ENCODE results near the gene TMEM223.
"Not testable (repeated sequence)": the region's sequence is repeated elsewhere in the genome, so short reads cannot be mapped to it uniquely, and the experiment has no call there.

The TMEM223 gene

GRCh38 chr11:62752994-62753735 lies 38.6 kb downstream of the TMEM223 start:
- Histone ChIP-seq H3K27me3 (ENCODE audit: control insufficient read depth, insufficient read depth, low read length, poor library complexity, severe bottlenecking) (no peaks in the 10 kb centered on the region), H3K27ac (ENCODE audit: insufficient read depth, low read depth, low read length, poor library complexity, severe bottlenecking) (peak overlapping the region; percentile 16), H3K4me1 (ENCODE audit: control insufficient read depth, insufficient read depth, low read length) (peaks cover 6% of the 10 kb centered on the region), H3K4me3 (ENCODE audit: insufficient read depth, low read depth, low read length) (peak overlapping the region; percentile 92), H3K36me3 (ENCODE audit: control insufficient read depth, insufficient read depth, low read length) (peaks cover 6% of the 10 kb centered on the region), H3K9me3 (ENCODE audit: control insufficient read depth, low read length) (no peaks in the 10 kb centered on the region)
- 90% methylated on average over 15 of the region's 15 CpGs for WGBS, 2 experiments

GRCh38 chr11:62752177-62752785 lies 39.5 kb downstream of the TMEM223 start:
- Histone ChIP-seq H3K4me3 (ENCODE audit: insufficient read depth, low read depth, low read length) (no peak overlapping the region), H3K9me3 (ENCODE audit: control insufficient read depth, low read length) (no peaks in the 10 kb centered on the region)
- WGBS, 2 experiments: 94 to 97% methylated on average over 14 of the region's 14 CpGs

DNA sequence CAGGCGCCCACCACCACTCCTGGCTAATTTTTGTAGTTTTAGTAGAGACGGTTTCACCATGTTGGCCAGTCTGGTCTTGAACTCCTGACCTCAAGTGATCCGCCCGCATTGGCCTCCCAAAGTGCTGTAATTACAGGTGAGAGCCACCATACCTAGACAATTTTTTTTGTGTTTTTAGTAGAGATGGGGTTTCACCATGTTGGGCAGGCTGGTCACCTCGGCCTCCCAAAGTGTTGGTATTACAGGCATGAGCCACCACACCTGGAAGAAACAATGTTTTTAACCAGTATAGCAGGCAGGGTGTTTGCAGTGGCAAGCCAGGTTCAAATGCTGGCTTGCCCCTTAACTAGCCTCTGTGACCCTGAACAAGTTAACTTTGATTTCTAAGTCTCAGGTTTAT lies 41.9 kb downstream of the TMEM223 start:
- not testable (repeated sequence) for H3K4me3 ChIP-seq (ENCODE audit: insufficient read depth, low read depth, low read length); H3K36me3 ChIP-seq (ENCODE audit: control insufficient read depth, insufficient read depth, low read length); H3K27ac ChIP-seq (ENCODE audit: insufficient read depth, low read depth, low read length, poor library complexity, severe bottlenecking); H3K4me1 ChIP-seq (ENCODE audit: control insufficient read depth, insufficient read depth, low read length); H3K9me3 ChIP-seq (ENCODE audit: control insufficient read depth, low read length); H3K27me3 ChIP-seq (ENCODE audit: control insufficient read depth, insufficient read depth, low read length, poor library complexity, severe bottlenecking)
- WGBS, 2 experiments: 93 to 94% methylated on average over 5 of the region's 5 CpGs

More at GRCh38 chr11:62752177-62752785, 39.5 kb downstream of the TMEM223 start:
- H3K27me3 ChIP-seq (ENCODE audit: control insufficient read depth, insufficient read depth, low read length, poor library complexity, severe bottlenecking): no peaks in the 10 kb centered on the region
- peaks cover 6% of the 10 kb centered on the region for H3K4me1 ChIP-seq (ENCODE audit: control insufficient read depth, insufficient read depth, low read length)
- peaks cover 6% of the 10 kb centered on the region for H3K36me3 ChIP-seq (ENCODE audit: control insufficient read depth, insufficient read depth, low read length)
- H3K27ac ChIP-seq (ENCODE audit: insufficient read depth, low read depth, low read length, poor library complexity, severe bottlenecking): no peak overlapping the region

DNA sequence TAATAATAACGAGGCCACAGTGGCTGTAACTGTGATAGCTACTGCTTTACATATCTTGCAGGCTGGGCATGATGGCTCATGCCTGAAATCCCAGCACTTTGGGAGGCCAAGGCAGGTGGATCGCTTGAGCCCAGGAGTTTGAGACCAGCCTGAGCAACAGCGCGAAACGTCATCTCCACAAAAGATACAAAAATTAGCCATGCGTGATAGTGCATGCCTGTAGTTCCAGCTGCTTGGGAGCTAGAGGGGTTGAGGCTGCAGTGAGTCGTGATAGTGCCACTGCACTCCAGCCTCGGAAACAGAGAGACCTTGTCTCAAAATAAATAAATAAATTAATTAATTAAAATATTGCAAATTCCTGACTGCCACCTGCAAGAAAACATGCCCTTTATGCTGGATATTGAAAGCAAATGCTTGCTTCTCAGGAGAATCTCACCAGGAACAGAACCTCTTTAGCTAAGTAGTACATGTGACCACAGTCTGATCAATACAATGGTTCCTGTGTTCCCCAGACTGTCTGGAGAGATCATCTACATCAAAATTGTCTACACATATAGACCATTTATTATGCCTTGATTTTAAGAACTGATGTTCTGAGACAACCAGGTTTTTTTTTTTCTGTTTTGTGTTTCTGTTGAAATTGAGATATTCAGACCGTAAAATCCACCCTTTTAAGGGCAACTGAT lies 44.2 kb downstream of the TMEM223 start:
- Histone ChIP-seq H3K27me3 (ENCODE audit: control insufficient read depth, insufficient read depth, low read length, poor library complexity, severe bottlenecking) (no peaks in the 10 kb centered on the region), H3K36me3 (ENCODE audit: control insufficient read depth, insufficient read depth, low read length) (peaks cover 5% of the 10 kb centered on the region), H3K4me3 (ENCODE audit: insufficient read depth, low read depth, low read length) (no peak overlapping the region), H3K9me3 (ENCODE audit: control insufficient read depth, low read length) (no peaks in the 10 kb centered on the region), H3K4me1 (ENCODE audit: control insufficient read depth, insufficient read depth, low read length) (no peaks in the 10 kb centered on the region), H3K27ac (ENCODE audit: insufficient read depth, low read depth, low read length, poor library complexity, severe bottlenecking) (no peak overlapping the region)
- 92 to 93% methylated on average over 7 to 9 of the region's 9 CpGs for WGBS, 2 experiments

Data from ectodermal cell (in vitro differentiated cells).